Type B pancreatic cell (in vitro differentiated cells): Measurements from ENCODE around the gene TBC1D22A. TPM values are rescaled to one million over a fixed set of nuclear protein-coding genes. Genes with fewer than 3 reads are reported as not detected.

ENCODE experiments used
- DNase-seq: peaks from one replicate; pipeline ENCODE4 v3.0.0; 2021; ENCODE audit warnings: mixed read lengths; ENCODE audit not compliant: unreplicated experiment; ENCODE audit errors: extremely low spot score
- H3K27ac Mint-ChIP-seq: 2 replicates; pipeline ENCODE4 v1.8.0; 2021; ENCODE audit warnings: mild to moderate bottlenecking, mixed read lengths
- H3K27me3 Mint-ChIP-seq: 2 replicates; pipeline ENCODE4 v1.8.0; 2021; ENCODE audit warnings: mixed read lengths
- H3K36me3 Mint-ChIP-seq: 2 replicates; pipeline ENCODE4 v1.8.0; 2021; ENCODE audit warnings: mixed read lengths
- H3K4me1 Mint-ChIP-seq: one replicate; pipeline ENCODE4 v1.8.0; 2021; ENCODE audit warnings: mixed read lengths; ENCODE audit not compliant: unreplicated experiment
- H3K4me3 Mint-ChIP-seq: 2 replicates; pipeline ENCODE4 v1.8.0; 2021; ENCODE audit warnings: mild to moderate bottlenecking, mixed read lengths
- H3K9me3 Mint-ChIP-seq: 2 replicates; pipeline ENCODE4 v1.8.0; 2021; ENCODE audit warnings: mixed read lengths
- CTCF ChIP-seq: fragments of 200-600 bp; sonication (generic); conservative IDR thresholded peaks from 2 replicates; pipeline ENCODE4 v1.5.0; 2021; ENCODE audit warnings: antibody characterized with exemption, mild to moderate bottlenecking
- total RNA-seq: library from RNA; stranded (reverse); gene quantifications from 2 replicates; pipeline ENCODE4 v1.2.1, GENCODE V29; 2021; ENCODE audit warnings: low replicate concordance

TBC1D22A gene
- total RNA-seq, 1 donor from 2014 or later = 16.2 TPM

GRCh38 chr22:47146941-47147340 lies 384.5 kb downstream of the TBC1D22A start:
- DNase-seq = no peak
- Mint-ChIP-seq H3K4me1 (no peaks in the 10 kb centered on the region), H3K36me3 (no peaks in the 10 kb centered on the region), H3K27ac (no peak overlapping the region), H3K4me3 (no peak overlapping the region), H3K27me3 (no peaks in the 10 kb centered on the region), H3K9me3 (no peaks in the 10 kb centered on the region)
- no peak for TF ChIP-seq CTCF

- TF ChIP-seq CTCF = no peak
- no peaks in the 10 kb centered on the region for H3K36me3 Mint-ChIP-seq
- no peak for DNase-seq
- no peaks in the 10 kb centered on the region for H3K27me3 Mint-ChIP-seq
- no peaks in the 10 kb centered on the region for H3K9me3 Mint-ChIP-seq
- no peaks in the 10 kb centered on the region for H3K4me1 Mint-ChIP-seq
- H3K27ac Mint-ChIP-seq = no peak overlapping the region
- no peak overlapping the region for H3K4me3 Mint-ChIP-seq
Observed at GRCh38 chr22:47147572-47147971, 385.1 kb downstream of the TBC1D22A start.

- Mint-ChIP-seq H3K9me3 (no peaks in the 10 kb centered on the region), H3K4me3 (no peak overlapping the region), H3K36me3 (no peaks in the 10 kb centered on the region), H3K4me1 (no peaks in the 10 kb centered on the region), H3K27me3 (no peaks in the 10 kb centered on the region), H3K27ac (no peak overlapping the region)
- no peak for TF ChIP-seq CTCF
- no peak for DNase-seq
Observed at GRCh38 chr22:47148510-47148909, 386.1 kb downstream of the TBC1D22A start.

- Mint-ChIP-seq H3K4me3 (no peak overlapping the region), H3K4me1 (no peaks in the 10 kb centered on the region), H3K36me3 (no peaks in the 10 kb centered on the region), H3K9me3 (no peaks in the 10 kb centered on the region), H3K27ac (no peak overlapping the region), H3K27me3 (no peaks in the 10 kb centered on the region)
- no peak for TF ChIP-seq CTCF
- DNase-seq = no peak
Observed at GRCh38 chr22:47148956-47149728, 386.7 kb downstream of the TBC1D22A start.

- H3K4me1 Mint-ChIP-seq = no peaks in the 10 kb centered on the region
- no peaks in the 10 kb centered on the region for H3K9me3 Mint-ChIP-seq
Observed at GRCh38 chr22:47149976-47150375, 387.5 kb downstream of the TBC1D22A start.

More at GRCh38 chr22:47149976-47150375, 387.5 kb downstream of the TBC1D22A start:
- H3K4me3 Mint-ChIP-seq = no peak overlapping the region
- H3K27me3 Mint-ChIP-seq = no peaks in the 10 kb centered on the region
- no peak for DNase-seq
- H3K27ac Mint-ChIP-seq = no peak overlapping the region
- H3K36me3 Mint-ChIP-seq = no peaks in the 10 kb centered on the region
- no peak for TF ChIP-seq CTCF
